HCEC 1CT (cell line): ENCODE measurements around the gene HDAC4.

Experiments used
- DNase-seq: peaks from one replicate; pipeline ENCODE4 v3.0.0-alpha.2; 2017

Gene HDAC4

GRCh38 chr2:239345251-239345650 is 55.6 kb downstream of the HDAC4 start:
- DNase-seq, result no peak

- no peak for DNase-seq
These were observed 56.0 kb downstream of the HDAC4 start for GRCh38 chr2:239344857-239345216.

- no peak for DNase-seq
These were observed 56.6 kb downstream of the HDAC4 start for GRCh38 chr2:239343946-239344856.

- DNase-seq, result no peak
These were observed 57.4 kb downstream of the HDAC4 start for GRCh38 chr2:239343460-239343859.

- DNase-seq, result no peak
These were observed 59.0 kb downstream of the HDAC4 start for GRCh38 chr2:239341840-239342239.

- DNase-seq, result no peak
These were observed 59.6 kb downstream of the HDAC4 start for GRCh38 chr2:239341146-239341732.

- no peak for DNase-seq
These were observed 60.9 kb downstream of the HDAC4 start for GRCh38 chr2:239339726-239340601.

GRCh38 chr2:239339241-239339640 is 61.6 kb downstream of the HDAC4 start:
- DNase-seq, result no peak

- DNase-seq, result no peak
These were observed 62.8 kb downstream of the HDAC4 start for GRCh38 chr2:239337877-239338484.

GRCh38 chr2:239337122-239337876 is 63.5 kb downstream of the HDAC4 start:
- DNase-seq, result no peak

GRCh38 chr2:239331560-239331959 is 69.3 kb downstream of the HDAC4 start:
- no peak for DNase-seq

GRCh38 chr2:239330836-239331235 is 70.0 kb downstream of the HDAC4 start:
- no peak for DNase-seq

GRCh38 chr2:239329972-239330572 is 70.7 kb downstream of the HDAC4 start:
- DNase-seq, result no peak

- DNase-seq, result no peak
These were observed 71.4 kb downstream of the HDAC4 start for GRCh38 chr2:239329284-239329971.

- peak; percentile 74 for DNase-seq
These were observed 72.2 kb downstream of the HDAC4 start for GRCh38 chr2:239328351-239329191.

- DNase-seq, result no peak
These were observed 73.1 kb downstream of the HDAC4 start for GRCh38 chr2:239327536-239328350.

- DNase-seq, result no peak
These were observed 73.8 kb downstream of the HDAC4 start for GRCh38 chr2:239326831-239327535.

- DNase-seq, result no peak
These were observed 76.4 kb downstream of the HDAC4 start for GRCh38 chr2:239324456-239324855.

- no peak for DNase-seq
These were observed 77.4 kb downstream of the HDAC4 start for GRCh38 chr2:239323447-239323846.
